Measurements from ENCODE around the gene GCK.

DNA sequence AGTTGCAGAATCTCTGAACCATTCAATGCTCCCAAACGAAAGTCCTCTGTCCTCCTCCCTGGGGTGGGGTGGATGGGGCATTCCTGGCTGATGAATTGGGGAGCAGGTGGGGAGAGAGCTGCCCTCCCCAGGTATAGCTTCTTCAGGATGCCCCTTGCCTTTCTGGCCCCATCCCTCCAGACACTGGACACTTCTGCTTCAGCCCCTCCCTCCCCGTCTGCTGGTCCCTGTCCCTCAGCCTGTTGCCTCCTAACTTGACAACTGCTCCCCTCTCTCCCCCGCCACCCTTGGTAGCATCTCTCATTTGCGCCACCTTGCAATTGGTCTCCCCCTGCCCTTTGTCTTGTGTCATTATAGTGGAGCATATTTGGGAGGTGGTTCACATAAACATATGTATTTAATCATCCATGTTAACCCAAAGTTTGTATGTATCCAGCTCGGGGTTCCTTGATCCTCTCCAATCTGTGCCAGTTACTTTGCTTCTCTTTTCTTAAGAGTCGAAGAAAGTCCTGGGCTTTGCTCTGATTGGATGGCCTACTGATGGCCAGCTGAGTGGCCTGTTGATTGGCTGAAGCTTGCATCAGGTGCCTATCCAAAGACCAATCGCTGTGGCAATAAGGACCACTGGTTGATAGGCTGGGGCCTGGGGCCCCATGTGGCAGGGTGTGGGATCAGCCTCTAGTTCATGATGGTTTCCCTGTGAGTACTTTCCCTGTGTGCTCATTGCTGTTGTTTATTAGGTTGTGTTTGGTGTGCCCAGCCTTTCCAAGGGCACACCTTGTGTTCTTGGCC, 4.0 kb upstream of the GCK start:
- TF ChIP-seq CTCF (IDR thresholded peaks at IDR 0.05; ENCODE audit: insufficient read depth, low read length, poor library complexity, severe bottlenecking), result no peak
- no peak for TF ChIP-seq EZH2phosphoT487 (conservative IDR thresholded peaks at IDR 0.05; ENCODE audit: low read length)
